Nephron (organoid): Measurements from ENCODE around the gene JARID2.

Experiments used
- H3K27ac Mint-ChIP-seq, 3 experiments: 2 replicates each; pipeline ENCODE4 v1.8.0; 2020; ENCODE audit warnings: mixed read lengths in 3 of 3, mild to moderate bottlenecking in 2 of 3, moderate library complexity in 1 of 3
- H3K27me3 Mint-ChIP-seq: 2 replicates; pipeline ENCODE4 v1.8.0; 2021; ENCODE audit warnings: low read depth, mild to moderate bottlenecking, moderate library complexity, mixed read lengths
- H3K36me3 Mint-ChIP-seq: 2 replicates; pipeline ENCODE4 v1.8.0; 2020; ENCODE audit warnings: low read depth, mixed read lengths
- H3K4me1 Mint-ChIP-seq: 2 replicates; pipeline ENCODE4 v1.8.0; 2020; ENCODE audit warnings: mixed read lengths
- H3K4me3 Mint-ChIP-seq, 3 experiments: 2 replicates each; pipeline ENCODE4 v1.8.0; 2020; ENCODE audit warnings: mild to moderate bottlenecking in 3 of 3, mixed read lengths in 3 of 3, moderate library complexity in 2 of 3
- H3K9me3 Mint-ChIP-seq: 2 replicates; pipeline ENCODE4 v1.8.0; 2020; ENCODE audit warnings: mixed read lengths
- TF ChIP-seq, protein P1 (sequence below), 3 experiments: fragments of 200-600 bp; sonication (generic); IDR thresholded peaks; one replicate each; pipeline ENCODE4 v1.5.0; 2021; ENCODE audit warnings: antibody characterized with exemption in 3 of 3; ENCODE audit not compliant: unreplicated experiment in 3 of 3

Gene JARID2

DNA sequence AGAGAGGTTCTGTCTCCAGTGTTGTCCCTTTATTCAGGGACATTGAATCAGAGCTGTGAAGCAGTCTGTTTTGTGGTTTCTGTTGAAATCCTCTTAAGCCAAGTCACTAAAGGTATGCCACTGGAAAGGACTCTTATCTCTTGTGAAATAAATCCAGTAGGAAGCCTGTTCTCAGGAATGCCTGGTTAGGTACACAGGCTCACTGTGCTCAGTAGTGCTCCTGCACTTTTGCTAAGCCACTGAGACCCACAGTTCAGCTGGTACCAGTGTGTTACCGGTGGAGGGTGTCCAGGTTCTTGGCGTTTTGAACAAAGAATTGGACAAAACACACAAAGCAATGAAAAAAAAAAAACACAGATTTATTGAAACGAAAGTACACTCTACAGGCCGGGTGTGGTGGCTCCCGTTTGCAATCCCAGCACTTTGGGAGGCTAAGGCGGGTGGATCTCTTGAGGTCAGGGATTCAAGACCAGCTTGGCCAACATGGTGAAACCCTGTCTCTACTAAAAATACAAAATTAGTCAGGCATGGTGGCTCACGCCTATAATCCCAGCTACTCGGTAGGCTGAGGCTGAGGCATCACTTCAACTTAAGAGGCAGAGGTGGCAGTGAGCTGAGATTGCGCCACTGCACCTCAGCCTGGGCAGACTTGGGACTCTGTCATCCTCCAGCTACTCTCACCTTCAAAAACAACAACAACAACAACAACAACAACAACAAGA lies 186.1 kb downstream of the JARID2 start:
- Mint-ChIP-seq H3K27me3 (no peaks in the 10 kb centered on the region), H3K27ac (no peak overlapping the region), H3K4me3 (peak overlapping the region in 1 of 3 experiments; percentile 11), H3K4me1 (peaks cover 74% of the 10 kb centered on the region), H3K36me3 (peaks cover 16% of the 10 kb centered on the region), H3K9me3 (peaks cover 8% of the 10 kb centered on the region)
- TF ChIP-seq, protein P1, sequence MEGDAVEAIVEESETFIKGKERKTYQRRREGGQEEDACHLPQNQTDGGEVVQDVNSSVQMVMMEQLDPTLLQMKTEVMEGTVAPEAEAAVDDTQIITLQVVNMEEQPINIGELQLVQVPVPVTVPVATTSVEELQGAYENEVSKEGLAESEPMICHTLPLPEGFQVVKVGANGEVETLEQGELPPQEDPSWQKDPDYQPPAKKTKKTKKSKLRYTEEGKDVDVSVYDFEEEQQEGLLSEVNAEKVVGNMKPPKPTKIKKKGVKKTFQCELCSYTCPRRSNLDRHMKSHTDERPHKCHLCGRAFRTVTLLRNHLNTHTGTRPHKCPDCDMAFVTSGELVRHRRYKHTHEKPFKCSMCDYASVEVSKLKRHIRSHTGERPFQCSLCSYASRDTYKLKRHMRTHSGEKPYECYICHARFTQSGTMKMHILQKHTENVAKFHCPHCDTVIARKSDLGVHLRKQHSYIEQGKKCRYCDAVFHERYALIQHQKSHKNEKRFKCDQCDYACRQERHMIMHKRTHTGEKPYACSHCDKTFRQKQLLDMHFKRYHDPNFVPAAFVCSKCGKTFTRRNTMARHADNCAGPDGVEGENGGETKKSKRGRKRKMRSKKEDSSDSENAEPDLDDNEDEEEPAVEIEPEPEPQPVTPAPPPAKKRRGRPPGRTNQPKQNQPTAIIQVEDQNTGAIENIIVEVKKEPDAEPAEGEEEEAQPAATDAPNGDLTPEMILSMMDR (IDR thresholded peaks at IDR 0.05; ENCODE audit: unreplicated experiment in 3 of 3), result no peak

DNA sequence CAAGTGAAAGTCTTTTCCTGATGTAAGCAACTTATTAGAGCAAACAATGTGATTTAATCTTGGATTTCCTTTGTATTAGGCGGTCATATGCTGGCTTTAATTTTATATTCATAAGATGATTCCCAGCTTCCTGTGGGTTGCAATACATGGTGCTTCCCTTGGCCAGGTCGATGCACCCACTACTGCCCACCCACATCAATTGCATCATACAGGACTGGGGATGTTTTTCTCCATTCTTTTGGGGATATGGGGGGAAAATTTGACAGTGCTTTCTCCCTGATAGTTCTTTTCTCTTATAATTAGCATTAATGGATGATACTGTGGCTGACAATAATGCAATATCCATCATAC lies 187.6 kb downstream of the JARID2 start:
- H3K27me3 Mint-ChIP-seq, result no peaks in the 10 kb centered on the region
- peaks cover 16% of the 10 kb centered on the region for H3K36me3 Mint-ChIP-seq
- peaks cover 8% of the 10 kb centered on the region for H3K9me3 Mint-ChIP-seq
- H3K27ac Mint-ChIP-seq, result peak overlapping the region; percentile 27 to 88 (median 43)
- TF ChIP-seq, protein P1 (IDR thresholded peaks at IDR 0.05; ENCODE audit: unreplicated experiment in 3 of 3), result no peak
- peak overlapping the region in 2 of 3 experiments; percentile 23 to 65 for H3K4me3 Mint-ChIP-seq
- H3K4me1 Mint-ChIP-seq, result peaks cover 77% of the 10 kb centered on the region

GRCh38 chr6:15434263-15434662 lies 188.4 kb downstream of the JARID2 start:
- Mint-ChIP-seq H3K36me3 (peaks cover 16% of the 10 kb centered on the region), H3K4me1 (peaks cover 84% of the 10 kb centered on the region), H3K9me3 (peaks cover 8% of the 10 kb centered on the region), H3K27me3 (no peaks in the 10 kb centered on the region), H3K27ac (peak overlapping the region in 1 of 3 experiments; percentile 59), H3K4me3 (no peak overlapping the region)
- TF ChIP-seq, protein P1 (IDR thresholded peaks at IDR 0.05; ENCODE audit: unreplicated experiment in 3 of 3), result no peak

GRCh38 chr6:15434823-15435380 lies 189.0 kb downstream of the JARID2 start:
- Mint-ChIP-seq H3K9me3 (peaks cover 8% of the 10 kb centered on the region), H3K4me3 (no peak overlapping the region), H3K36me3 (peaks cover 16% of the 10 kb centered on the region), H3K27me3 (no peaks in the 10 kb centered on the region), H3K4me1 (peaks cover 85% of the 10 kb centered on the region), H3K27ac (no peak overlapping the region)
- TF ChIP-seq, protein P1 (IDR thresholded peaks at IDR 0.05; ENCODE audit: unreplicated experiment in 3 of 3), result no peak

DNA sequence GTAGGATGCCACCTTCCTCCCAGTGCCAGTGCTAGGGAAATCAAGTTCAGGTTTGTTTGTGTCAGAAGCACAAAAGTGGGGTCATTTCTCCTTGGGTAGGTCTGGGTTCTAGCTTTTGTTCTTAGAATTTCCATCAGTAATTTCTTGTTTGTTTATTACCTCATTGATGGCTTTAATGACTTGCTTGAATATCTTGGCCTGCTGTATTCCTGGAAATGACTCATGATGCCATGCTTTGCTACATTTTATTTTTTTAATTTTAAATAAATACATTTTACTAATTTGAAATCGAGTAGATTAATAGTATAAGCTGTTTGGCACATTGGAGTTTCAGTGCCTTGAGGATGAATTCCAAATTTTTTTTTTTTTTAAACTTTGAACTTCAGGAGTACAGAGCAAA lies 189.6 kb downstream of the JARID2 start:
- H3K36me3 Mint-ChIP-seq, result peaks cover 16% of the 10 kb centered on the region
- H3K4me1 Mint-ChIP-seq, result peaks cover 85% of the 10 kb centered on the region
- TF ChIP-seq, protein P1 (IDR thresholded peaks at IDR 0.05; ENCODE audit: unreplicated experiment in 3 of 3), result no peak
- H3K27me3 Mint-ChIP-seq, result no peaks in the 10 kb centered on the region
- no peak overlapping the region for H3K27ac Mint-ChIP-seq
- H3K4me3 Mint-ChIP-seq, result no peak overlapping the region
- H3K9me3 Mint-ChIP-seq, result peaks cover 8% of the 10 kb centered on the region

DNA sequence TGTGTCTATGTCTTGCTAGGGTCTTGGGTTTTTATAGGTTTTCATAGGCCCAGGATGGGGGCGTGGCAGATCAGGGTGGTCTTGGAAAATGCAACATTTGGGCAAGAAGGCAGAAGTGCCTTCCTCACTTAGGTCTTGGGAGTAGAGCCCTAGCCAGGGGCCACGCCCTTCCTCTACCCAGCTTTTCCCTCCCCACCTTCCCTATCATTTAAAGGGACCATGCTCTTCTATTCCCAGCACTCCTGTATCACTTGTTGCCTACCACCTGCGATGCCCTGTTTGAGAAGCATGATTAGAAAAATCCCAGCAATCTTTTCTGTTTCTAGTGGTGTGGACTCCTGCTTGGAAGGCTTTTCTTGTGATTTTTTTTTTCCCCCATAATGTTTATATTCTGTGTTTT lies 190.6 kb downstream of the JARID2 start:
- no peak overlapping the region for H3K4me3 Mint-ChIP-seq
- TF ChIP-seq, protein P1 (IDR thresholded peaks at IDR 0.05; ENCODE audit: unreplicated experiment in 3 of 3), result no peak
- H3K4me1 Mint-ChIP-seq, result peaks cover 85% of the 10 kb centered on the region
- peaks cover 8% of the 10 kb centered on the region for H3K9me3 Mint-ChIP-seq
- peaks cover 16% of the 10 kb centered on the region for H3K36me3 Mint-ChIP-seq
- no peak overlapping the region for H3K27ac Mint-ChIP-seq
- H3K27me3 Mint-ChIP-seq, result no peaks in the 10 kb centered on the region
